ENCODE measurements around the gene LAMA3.

LAMA3 gene

DNA sequence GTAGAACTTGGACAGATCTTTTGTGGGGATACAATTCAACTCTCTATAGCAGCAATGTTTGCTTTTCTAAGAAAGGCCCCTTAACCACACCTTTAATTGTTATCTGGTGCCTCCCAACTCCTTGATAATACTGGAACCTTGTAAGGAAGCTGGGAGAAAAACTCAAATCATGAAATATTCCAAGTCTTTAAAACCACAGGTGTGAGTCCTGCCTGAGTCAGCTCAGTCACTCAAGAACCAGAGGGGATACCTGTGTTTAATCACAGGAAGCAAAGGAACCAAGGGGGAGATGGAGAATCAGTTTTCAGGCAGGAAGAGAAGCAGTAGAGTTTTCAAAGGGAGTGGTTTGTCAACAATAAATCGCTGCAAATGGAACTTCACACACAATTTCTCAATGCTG lies 159.9 kb downstream of the LAMA3 start:
- peaks cover 0 to 34% (median 26%) of the 10 kb centered on the region in 3 donors for H3K36me3 ChIP-seq
- no peak for DNase-seq
- TF ChIP-seq, protein P1, sequence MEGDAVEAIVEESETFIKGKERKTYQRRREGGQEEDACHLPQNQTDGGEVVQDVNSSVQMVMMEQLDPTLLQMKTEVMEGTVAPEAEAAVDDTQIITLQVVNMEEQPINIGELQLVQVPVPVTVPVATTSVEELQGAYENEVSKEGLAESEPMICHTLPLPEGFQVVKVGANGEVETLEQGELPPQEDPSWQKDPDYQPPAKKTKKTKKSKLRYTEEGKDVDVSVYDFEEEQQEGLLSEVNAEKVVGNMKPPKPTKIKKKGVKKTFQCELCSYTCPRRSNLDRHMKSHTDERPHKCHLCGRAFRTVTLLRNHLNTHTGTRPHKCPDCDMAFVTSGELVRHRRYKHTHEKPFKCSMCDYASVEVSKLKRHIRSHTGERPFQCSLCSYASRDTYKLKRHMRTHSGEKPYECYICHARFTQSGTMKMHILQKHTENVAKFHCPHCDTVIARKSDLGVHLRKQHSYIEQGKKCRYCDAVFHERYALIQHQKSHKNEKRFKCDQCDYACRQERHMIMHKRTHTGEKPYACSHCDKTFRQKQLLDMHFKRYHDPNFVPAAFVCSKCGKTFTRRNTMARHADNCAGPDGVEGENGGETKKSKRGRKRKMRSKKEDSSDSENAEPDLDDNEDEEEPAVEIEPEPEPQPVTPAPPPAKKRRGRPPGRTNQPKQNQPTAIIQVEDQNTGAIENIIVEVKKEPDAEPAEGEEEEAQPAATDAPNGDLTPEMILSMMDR (IDR thresholded peaks at IDR 0.05) = no peak
- no peaks in the 10 kb centered on the region for H3K9me3 ChIP-seq
- H3K4me3 ChIP-seq = no peak overlapping the region
- intact Hi-C loops (cut with DNase I; ENCODE audit: low total_unique reads) = no loop called here
- H3K27me3 ChIP-seq = no peaks in the 10 kb centered on the region
- no peak overlapping the region for H3K27ac ChIP-seq
- no peaks in the 10 kb centered on the region for H3K4me1 ChIP-seq

DNA sequence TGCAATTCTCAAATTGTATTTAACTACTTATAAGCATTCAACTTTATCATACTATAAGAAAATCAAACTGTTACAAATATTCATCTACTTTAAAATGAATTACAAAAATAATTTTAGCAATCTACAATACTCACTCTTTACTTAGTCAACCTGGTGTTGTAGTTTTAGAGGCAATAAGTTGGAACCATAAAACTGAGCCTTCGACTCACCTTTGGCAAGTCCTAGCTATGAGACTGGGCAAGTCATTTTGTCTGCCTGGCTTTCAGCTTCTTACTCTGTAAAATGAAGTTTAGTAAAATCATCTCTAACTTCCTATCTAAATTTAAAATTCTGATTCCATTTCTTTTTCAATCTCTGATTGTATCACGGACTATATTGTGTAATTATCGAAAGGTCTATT lies 161.0 kb downstream of the LAMA3 start:
- Histone ChIP-seq H3K4me3 (no peak overlapping the region), H3K27ac (no peak overlapping the region), H3K36me3 (peaks cover 0 to 28% (median 22%) of the 10 kb centered on the region in 3 donors), H3K27me3 (no peaks in the 10 kb centered on the region), H3K9me3 (no peaks in the 10 kb centered on the region), H3K4me1 (no peaks in the 10 kb centered on the region)
- intact Hi-C loops (cut with DNase I; ENCODE audit: low total_unique reads) = no loop called here
- TF ChIP-seq, protein P1 (IDR thresholded peaks at IDR 0.05) = no peak
- DNase-seq = no peak

DNA sequence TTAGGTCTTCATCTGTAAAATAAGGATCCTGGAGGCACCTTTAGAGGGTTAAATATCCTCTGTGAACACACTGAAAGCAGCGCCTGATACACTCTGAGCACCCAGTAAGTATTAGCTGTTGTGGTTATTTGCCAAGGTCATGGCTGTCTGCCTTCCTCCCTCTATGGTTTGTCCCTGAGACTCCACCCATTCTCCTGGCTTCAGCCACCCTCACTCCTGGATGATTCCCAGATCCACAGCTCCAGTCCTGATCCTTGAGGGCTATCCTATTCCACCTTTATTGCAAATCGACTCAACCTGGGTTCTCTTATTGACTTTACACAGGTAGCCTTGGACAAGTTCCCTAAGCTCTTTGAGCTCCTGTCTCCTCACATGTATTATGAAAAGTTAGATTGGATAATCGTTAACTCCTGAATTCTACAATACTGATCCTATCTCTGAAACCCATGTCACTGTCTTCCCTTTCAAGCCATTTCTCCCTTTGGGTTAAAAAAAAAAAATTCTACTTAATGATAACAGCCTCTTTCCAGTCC lies 162.3 kb downstream of the LAMA3 start:
- H3K27ac ChIP-seq = no peak overlapping the region
- no peaks in the 10 kb centered on the region for H3K9me3 ChIP-seq
- H3K27me3 ChIP-seq = no peaks in the 10 kb centered on the region
- TF ChIP-seq, protein P1 (IDR thresholded peaks at IDR 0.05) = no peak
- no peaks in the 10 kb centered on the region for H3K4me1 ChIP-seq
- DNase-seq = no peak
- intact Hi-C loops (cut with DNase I; ENCODE audit: low total_unique reads) = no loop called here
- H3K4me3 ChIP-seq = no peak overlapping the region
- peaks cover 0 to 15% (median 11%) of the 10 kb centered on the region in 3 donors for H3K36me3 ChIP-seq

DNA sequence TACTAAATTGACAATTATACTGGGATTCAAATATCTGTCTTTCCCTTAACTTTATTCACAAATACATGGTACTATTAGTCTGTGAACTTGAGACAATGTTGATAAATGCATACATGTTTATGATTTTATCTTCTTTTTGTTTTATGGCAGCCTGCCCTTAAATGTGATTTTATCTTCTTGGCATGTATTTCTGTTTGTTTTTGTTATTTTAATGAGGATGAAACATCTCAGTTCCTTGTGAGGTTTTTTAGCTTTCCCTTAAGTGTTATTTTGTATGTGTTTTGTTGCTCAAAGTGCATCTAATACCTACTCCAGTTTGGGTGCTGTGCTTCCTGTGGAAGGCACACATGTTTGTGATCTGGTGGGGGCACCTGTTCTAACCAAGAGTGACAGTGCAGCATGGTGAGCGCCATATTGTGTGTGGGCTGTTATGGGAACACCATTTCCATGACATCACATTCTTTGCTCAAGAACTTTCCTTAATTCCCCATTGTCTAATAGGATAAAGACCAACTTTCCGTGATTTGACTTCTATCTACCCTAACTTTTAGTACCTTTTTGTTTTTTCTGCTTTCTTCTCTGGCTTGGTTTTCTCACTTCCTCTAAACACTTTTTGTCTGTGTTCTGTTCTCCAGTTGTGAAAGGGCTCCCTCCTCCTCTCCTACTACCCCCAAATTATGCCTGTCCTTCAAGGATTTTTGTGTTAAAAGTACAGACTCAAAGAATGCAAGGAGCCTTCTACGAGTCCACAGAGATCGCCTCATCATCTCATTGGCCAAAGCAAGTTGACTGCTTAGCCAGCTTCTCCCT lies 163.2 kb downstream of the LAMA3 start:
- intact Hi-C loops (cut with DNase I; ENCODE audit: low total_unique reads) = no loop called here
- no peaks in the 10 kb centered on the region for H3K4me1 ChIP-seq
- H3K36me3 ChIP-seq = peaks cover 0 to 7% (median 6%) of the 10 kb centered on the region in 3 donors
- no peak overlapping the region for H3K4me3 ChIP-seq
- TF ChIP-seq, protein P1 (IDR thresholded peaks at IDR 0.05) = no peak
- H3K27ac ChIP-seq = no peak overlapping the region
- no peaks in the 10 kb centered on the region for H3K27me3 ChIP-seq
- DNase-seq = no peak
- H3K9me3 ChIP-seq = no peaks in the 10 kb centered on the region

DNA sequence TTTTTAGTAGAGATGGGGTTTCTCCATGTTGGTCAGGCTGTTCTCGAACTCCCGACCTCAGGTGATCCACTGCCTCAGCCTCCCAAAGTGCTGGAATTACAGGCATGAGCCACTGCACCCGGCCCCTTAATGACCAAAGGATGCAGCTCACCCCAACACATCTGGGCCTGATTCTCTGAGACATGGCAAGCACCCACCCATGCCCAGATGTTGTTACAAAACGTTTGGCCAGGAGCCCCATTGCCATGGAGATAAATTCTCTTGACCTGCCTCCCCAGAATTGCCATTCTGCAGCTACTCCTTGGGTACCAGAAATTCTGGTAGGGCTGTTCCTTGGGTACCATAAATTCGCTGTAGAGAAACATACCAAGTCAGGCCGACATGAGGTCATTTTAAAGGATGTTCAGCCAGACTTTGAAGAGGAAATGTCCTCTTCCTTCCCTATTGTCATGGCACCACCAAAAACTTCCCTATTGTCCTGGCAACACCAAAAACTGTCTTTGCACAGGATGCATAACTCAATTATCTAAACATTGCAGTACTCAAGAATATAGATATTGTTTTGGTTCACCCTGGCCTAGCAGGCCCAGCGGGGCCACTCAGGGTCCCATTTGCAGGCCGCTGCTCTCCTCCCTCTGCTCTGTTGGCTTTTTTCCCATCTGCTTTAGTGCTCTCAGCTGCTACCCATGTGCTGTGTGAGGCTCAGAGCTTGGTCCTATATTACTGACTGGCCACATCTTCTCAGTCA lies 164.4 kb downstream of the LAMA3 start:
- DNase-seq = no peak
- Histone ChIP-seq H3K4me1 (no peaks in the 10 kb centered on the region), H3K27me3 (no peaks in the 10 kb centered on the region), H3K4me3 (no peak overlapping the region), H3K27ac (no peak overlapping the region), H3K36me3 (no peaks in the 10 kb centered on the region), H3K9me3 (no peaks in the 10 kb centered on the region)
- intact Hi-C loops (cut with DNase I; ENCODE audit: low total_unique reads) = no loop called here
- TF ChIP-seq, protein P1 (IDR thresholded peaks at IDR 0.05) = no peak
